Peyer's patch (tissue), 4 donors: ENCODE results near the gene DDX18. TPM values are rescaled to one million over a fixed set of nuclear protein-coding genes. Genes with fewer than 3 reads are reported as not detected.
"Not testable (repeated sequence)": the region's sequence is repeated elsewhere in the genome, so short reads cannot be mapped to it uniquely, and the experiment has no call there.

Source experiments
- DNase-seq, 3 donors: peaks; one replicate each; pipeline ENCODE4 v3.0.0-alpha.2; 2017 to 2019
- H3K27ac ChIP-seq, 4 donors: fragments of 200-600 bp; sonication (generic); one replicate each; pipeline ENCODE4 v1.5.1; 2016 to 2019
- H3K27me3 ChIP-seq, 2 donors: fragments of 200-600 bp; sonication (generic); one replicate each; pipeline ENCODE4 v1.5.1; 2019
- H3K36me3 ChIP-seq, 3 donors: fragments of 200-600 bp; sonication (generic); one replicate each; pipeline ENCODE4 v1.5.1; 2016 to 2019
- H3K4me1 ChIP-seq, 4 donors: fragments of 200-600 bp; sonication (generic); one replicate each; pipeline ENCODE4 v1.5.1; 2016 to 2019
- H3K4me3 ChIP-seq, 4 donors: fragments of 200-600 bp; sonication (generic); 1 replicate in 3 of 4; 2 replicates in 1 of 4; pipeline ENCODE4 v1.5.1; 2016 to 2019; ENCODE audit warnings: mild to moderate bottlenecking in 1 of 4
- H3K9me3 ChIP-seq, 4 donors: fragments of 200-600 bp; sonication (generic); one replicate each; pipeline ENCODE4 v1.5.1; 2016 to 2019; ENCODE audit warnings: mild to moderate bottlenecking in 1 of 4
- CTCF ChIP-seq, 6 experiments: fragments of 450-650 bp in 4 of 6; fragments of 200-600 bp in 2 of 6; sonication (generic) in 1 of 6; IDR thresholded peaks; one replicate each; pipeline ENCODE4 v1.5.1; 2017 to 2019; ENCODE audit warnings: antibody characterized with exemption in 6 of 6, mild to moderate bottlenecking in 3 of 6, moderate library complexity in 1 of 6
- POLR2A ChIP-seq, 2 donors: fragments of 450-650 bp; IDR thresholded peaks; one replicate each; pipeline ENCODE4 v1.5.1; 2017; ENCODE audit warnings: antibody characterized with exemption in 2 of 2, mild to moderate bottlenecking in 2 of 2, moderate library complexity in 2 of 2
- total RNA-seq, 4 donors: library from RNA; depleted of rRNA; stranded (reverse); fragments of >200 nt; gene quantifications; one replicate each; pipeline ENCODE4 v1.1.0, GENCODE V29; 2016

Gene DDX18
- total RNA-seq, 4 donors from 2014 or later = 23.5 to 48.7 (median 33.5) TPM

- no peak for TF ChIP-seq CTCF (IDR thresholded peaks at IDR 0.05)
- TF ChIP-seq POLR2A (IDR thresholded peaks at IDR 0.05) = no peak
- Histone ChIP-seq H3K36me3 (peaks cover 0 to 2% (median 0%) of the 10 kb centered on the region in 3 donors), H3K4me1 (peaks cover 0 to 15% (median 6%) of the 10 kb centered on the region in 4 donors), H3K9me3 (no peaks in the 10 kb centered on the region), H3K4me3 (no peak overlapping the region), H3K27me3 (no peaks in the 10 kb centered on the region), H3K27ac (no peak overlapping the region)
- no peak for DNase-seq
Measured at GRCh38 chr2:117812443-117812842, 2.0 kb upstream of the DDX18 start.

- no peak for DNase-seq
- Histone ChIP-seq H3K36me3 (peaks cover 0 to 37% (median 0%) of the 10 kb centered on the region in 3 donors), H3K27ac (no peak overlapping the region), H3K4me3 (no peak overlapping the region), H3K4me1 (peaks cover 0 to 15% (median 6%) of the 10 kb centered on the region in 4 donors), H3K9me3 (no peaks in the 10 kb centered on the region), H3K27me3 (no peaks in the 10 kb centered on the region)
- TF ChIP-seq POLR2A (IDR thresholded peaks at IDR 0.05) (no peak), CTCF (IDR thresholded peaks at IDR 0.05) (no peak)
Measured at GRCh38 chr2:117815946-117816345, 1.5 kb downstream of the DDX18 start.

GRCh38 chr2:117818921-117819320 lies 4.4 kb downstream of the DDX18 start:
- Histone ChIP-seq H3K27me3 (no peaks in the 10 kb centered on the region), H3K4me1 (peaks cover 0 to 15% (median 6%) of the 10 kb centered on the region in 4 donors), H3K27ac (no peak overlapping the region), H3K9me3 (no peaks in the 10 kb centered on the region), H3K4me3 (no peak overlapping the region), H3K36me3 (peaks cover 0 to 67% (median 0%) of the 10 kb centered on the region in 3 donors)
- TF ChIP-seq CTCF (IDR thresholded peaks at IDR 0.05) = no peak
- TF ChIP-seq POLR2A (IDR thresholded peaks at IDR 0.05) = no peak
- DNase-seq = no peak

- no peak overlapping the region for H3K27ac ChIP-seq
- peaks cover 0 to 12% (median 6%) of the 10 kb centered on the region in 4 donors for H3K4me1 ChIP-seq
- H3K4me3 ChIP-seq = no peak overlapping the region
- peaks cover 0 to 82% (median 0%) of the 10 kb centered on the region in 3 donors for H3K36me3 ChIP-seq
- DNase-seq = no peak
- H3K27me3 ChIP-seq = no peaks in the 10 kb centered on the region
- no peaks in the 10 kb centered on the region for H3K9me3 ChIP-seq
- no peak for TF ChIP-seq CTCF (IDR thresholded peaks at IDR 0.05)
- no peak for TF ChIP-seq POLR2A (IDR thresholded peaks at IDR 0.05)
Measured at GRCh38 chr2:117820444-117820843, 6.0 kb downstream of the DDX18 start.

- TF ChIP-seq CTCF (IDR thresholded peaks at IDR 0.05) (no peak), POLR2A (IDR thresholded peaks at IDR 0.05) (no peak)
- Histone ChIP-seq H3K27ac (no peak overlapping the region), H3K4me3 (no peak overlapping the region), H3K27me3 (no peaks in the 10 kb centered on the region), H3K9me3 (no peaks in the 10 kb centered on the region), H3K4me1 (no peaks in the 10 kb centered on the region), H3K36me3 (peaks cover 0 to 100% (median 0%) of the 10 kb centered on the region in 3 donors)
- no peak for DNase-seq
Measured at GRCh38 chr2:117825437-117825836, 10.9 kb downstream of the DDX18 start.

- not testable (repeated sequence) for H3K27me3 ChIP-seq, H3K27ac ChIP-seq, H3K4me1 ChIP-seq, DNase-seq, H3K4me3 ChIP-seq, H3K9me3 ChIP-seq
- peaks cover 0 to 95% (median 0%) of the 10 kb centered on the region in 3 donors for H3K36me3 ChIP-seq
Measured at GRCh38 chr2:117827464-117827863, 13.0 kb downstream of the DDX18 start.
